Activated T-cell treated with anti-CD3 and anti-CD28 coated beads for 1 hour (primary cell): ENCODE measurements around the gene LHPP.

ENCODE experiments used
- DNase-seq: peaks from one replicate; pipeline ENCODE4 v3.0.0-alpha.2; 2020; ENCODE audit warnings: low read depth

Gene LHPP

DNA sequence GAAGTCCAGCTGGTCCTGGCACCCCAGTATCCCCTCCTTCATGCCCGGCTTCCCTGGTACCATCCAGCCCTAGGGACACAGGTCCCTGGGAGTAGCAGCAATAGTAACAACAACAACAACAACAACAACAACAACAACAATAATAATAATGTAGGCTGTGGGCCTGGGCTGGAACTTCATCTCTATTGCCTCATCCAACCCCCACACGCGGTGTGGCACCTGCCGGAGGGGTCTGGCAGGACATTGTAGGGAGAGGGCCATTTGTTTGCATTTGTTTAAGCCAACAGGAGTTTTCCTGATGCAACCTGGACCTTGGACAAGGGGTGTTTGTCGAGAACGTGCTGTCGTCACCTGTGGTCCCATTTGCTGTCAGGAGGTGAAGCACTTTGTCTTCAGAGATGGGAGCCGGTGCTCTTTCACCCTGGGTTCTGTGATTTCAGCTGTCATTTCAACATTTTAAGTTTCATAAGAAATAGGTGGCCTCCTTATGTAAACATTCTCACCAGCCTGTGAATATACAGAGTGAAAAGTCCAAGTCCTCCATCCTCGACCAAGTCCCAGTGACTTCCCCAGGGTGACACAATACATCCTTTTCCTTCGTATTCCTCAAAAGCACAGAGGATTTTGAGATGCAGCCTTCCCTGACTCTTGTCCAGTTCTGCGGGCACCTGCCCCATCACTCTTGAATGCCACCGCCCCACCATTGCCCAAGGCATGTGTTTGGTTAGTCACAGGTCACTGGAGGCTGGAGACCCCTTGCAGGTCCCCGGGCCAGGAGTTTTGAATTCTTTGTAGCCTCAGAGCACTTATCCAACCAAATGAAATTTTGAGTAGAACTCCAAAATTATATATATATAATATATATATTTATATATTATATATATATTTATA is 9.2 kb downstream of the LHPP start:
- DNase-seq, result no peak

DNA sequence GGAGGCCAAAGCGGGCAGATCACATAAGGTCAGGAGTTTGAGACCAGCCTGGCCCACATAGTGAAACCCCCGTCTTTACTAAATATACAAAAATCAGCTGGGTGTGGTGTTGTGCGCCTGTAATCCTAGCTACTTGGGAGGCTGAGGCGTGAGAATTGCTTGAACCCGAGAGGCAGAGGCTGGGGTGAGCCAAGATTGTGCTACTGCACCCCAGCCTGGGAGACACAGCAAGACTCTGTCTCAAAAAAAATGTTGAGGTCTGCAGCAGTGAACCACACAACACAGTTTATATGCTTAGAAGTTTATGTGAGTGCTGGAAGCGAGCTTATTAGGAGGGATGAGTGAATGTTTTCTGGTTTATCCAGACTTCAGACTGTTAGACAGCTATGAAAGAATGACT is 10.4 kb downstream of the LHPP start:
- DNase-seq, result no peak

DNA sequence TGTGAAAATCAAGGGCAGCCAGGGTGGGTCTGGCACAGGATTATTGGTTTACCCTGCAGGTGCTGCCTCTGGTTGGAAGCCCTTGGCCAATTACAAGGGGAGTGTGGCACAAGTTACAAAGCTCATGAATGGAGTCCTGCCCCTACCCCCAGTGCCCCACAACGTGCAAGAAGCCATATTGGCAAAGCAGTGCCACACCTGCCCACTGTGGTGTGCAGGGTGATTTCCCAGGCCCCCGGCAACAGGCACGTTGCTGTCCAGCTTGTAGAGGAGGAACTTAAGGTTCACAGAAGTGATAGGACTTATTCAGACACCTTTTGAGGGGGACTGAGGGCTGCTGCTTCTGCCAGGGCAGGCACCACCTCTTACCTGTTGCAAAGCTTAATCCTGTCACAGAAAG is 11.4 kb downstream of the LHPP start:
- no peak for DNase-seq

DNA sequence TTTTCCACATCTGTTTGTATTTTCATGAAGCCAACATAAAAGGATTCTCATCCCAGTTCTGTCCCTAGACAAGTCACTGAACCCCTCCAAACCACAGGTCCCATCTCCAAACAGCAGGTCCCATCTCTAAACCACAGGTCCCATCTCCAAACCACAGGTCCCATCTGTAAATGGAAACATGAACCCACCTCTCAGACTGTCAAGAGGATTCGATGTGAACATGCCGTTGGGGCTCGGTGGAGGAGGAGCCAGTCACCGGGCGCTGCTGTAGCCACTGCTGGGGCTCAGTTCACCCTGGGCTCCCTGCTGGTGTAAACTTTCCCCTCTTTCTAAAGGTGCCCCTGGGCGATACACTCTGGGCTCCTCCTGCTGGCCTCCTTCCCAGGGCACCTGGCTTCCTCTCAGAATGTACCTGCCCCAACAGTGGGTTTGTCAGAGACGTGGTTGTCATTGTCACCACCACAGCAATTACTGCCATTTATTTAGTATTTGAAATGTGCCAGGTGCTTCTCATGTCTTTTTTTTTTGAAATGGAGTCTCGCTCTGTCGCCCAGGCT is 13.0 kb downstream of the LHPP start:
- no peak for DNase-seq

DNA sequence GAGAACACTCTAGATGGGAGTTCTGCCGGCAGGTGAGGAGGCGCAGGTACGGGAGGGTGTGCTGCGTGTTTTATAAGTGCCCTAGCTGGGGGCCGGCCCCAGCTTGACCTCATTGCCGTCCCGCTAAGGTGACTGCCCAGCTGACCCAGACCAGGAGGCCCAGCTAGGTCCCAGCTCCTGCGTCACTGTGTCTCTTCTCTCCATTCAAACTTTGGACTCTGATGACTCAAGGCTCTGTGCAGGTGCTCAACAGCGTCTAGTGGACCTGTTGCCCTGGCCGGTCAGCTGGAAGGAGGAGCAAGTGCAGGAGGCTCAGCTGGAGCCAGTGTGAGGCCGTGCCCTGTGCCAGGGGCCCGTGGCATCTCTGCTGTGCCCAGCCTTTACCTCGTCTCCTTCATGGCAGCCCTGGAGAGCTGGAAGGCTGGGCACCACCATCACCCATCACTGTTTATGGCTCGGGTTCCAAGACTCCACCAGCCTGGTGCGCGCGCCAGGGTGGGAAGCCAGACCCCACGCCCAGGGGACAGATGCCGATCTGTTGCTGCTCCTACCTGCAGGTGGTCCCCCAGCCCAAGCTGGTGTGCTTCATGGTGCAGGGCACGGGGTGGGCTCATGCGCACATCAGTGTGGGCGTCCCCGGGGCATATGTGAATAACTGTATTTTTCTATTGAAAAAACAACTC is 14.6 kb downstream of the LHPP start:
- no peak for DNase-seq

DNA sequence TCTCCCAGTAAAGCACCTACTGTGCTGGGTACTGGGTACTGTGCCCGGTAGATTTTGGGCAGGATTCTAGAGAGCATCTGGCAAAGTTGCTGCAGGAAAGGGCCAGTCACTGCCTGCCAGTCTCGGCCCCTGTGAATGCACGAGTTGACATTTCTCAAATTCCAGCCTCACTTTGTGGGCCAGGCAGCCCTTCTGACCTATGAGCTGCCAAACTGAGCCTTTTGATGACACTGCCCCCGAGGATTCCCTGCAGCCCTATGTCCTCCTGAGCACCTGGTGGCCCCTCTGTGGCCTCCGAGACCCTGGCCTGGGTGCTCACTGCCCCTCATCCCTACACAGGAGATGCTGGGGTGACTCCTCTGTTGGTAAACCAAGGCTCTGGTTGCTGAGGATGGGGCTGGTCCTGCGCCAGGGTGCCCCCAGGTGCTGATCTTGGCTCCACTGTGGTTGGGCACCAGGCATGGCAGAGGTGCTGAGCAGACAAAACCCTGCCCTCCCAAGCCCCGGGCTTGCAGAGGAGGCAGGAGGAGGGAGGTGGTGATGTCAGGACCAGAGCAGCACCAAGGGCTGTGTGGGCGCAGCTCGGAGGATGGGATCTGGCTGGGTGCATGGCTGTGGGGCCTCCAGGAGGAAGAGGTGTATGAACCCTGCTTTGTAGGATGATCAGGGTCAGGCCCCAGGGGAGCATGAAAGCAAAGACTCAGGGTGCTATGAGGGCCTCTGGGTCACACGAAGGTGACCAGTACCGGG is 16.2 kb downstream of the LHPP start:
- no peak for DNase-seq

DNA sequence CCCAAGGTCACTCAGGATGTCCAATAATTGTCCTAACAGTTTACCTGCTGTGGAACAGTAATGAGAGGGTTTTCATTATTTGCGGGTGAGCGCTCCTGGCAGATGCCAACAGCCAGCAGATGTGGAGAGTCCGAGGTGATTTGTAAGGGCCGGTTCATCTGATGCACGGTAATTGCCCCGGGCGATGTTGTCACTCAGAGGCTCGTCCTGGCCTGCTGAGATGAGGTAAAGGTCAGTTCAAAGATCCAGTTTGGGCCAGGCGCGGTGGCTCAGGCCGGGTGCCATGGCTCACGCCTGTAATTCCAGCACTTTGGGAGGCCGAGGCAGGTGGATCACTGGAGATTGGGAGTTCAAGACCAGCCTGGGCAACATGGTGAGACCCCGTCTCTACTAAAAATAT is 16.9 kb downstream of the LHPP start:
- no peak for DNase-seq

DNA sequence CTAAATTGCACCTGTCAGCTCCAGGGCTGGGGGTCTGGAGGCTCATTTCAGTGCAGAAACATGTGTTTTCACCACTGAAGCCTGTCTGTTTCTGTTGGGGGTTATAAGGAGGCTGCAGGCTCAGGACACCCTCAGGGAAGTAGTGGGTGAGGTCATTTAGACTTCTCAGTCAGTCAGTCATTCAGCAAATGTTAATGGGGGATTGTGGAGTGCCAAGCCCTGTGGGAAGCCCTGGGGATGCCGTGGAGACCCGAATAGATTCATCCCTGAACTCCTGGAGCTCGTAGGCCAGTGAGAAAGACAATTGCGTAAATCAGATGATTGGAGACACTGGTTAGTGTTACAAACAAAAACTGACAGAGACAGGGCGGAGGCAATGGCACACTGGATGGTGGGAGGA is 19.2 kb downstream of the LHPP start:
- no peak for DNase-seq

DNA sequence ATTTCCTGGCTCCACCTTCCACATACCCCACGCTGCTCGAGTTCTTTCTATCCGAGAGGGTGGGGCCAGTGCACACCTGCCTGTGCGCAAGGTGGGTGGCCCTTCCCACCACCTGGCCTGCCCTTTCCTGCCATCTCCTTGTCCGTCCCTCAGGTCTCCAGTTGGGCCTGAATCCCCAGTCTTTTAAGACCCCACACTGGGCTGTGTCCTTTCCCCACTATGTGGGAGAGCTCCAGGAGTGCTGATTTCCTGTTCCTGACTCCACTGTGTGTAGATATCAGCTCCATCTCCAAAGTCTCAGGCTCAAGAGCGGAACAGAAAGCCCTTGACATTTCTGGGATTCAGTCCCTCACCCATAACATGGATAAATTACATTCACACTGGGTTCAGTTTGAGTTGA is 20.1 kb downstream of the LHPP start:
- no peak for DNase-seq

DNA sequence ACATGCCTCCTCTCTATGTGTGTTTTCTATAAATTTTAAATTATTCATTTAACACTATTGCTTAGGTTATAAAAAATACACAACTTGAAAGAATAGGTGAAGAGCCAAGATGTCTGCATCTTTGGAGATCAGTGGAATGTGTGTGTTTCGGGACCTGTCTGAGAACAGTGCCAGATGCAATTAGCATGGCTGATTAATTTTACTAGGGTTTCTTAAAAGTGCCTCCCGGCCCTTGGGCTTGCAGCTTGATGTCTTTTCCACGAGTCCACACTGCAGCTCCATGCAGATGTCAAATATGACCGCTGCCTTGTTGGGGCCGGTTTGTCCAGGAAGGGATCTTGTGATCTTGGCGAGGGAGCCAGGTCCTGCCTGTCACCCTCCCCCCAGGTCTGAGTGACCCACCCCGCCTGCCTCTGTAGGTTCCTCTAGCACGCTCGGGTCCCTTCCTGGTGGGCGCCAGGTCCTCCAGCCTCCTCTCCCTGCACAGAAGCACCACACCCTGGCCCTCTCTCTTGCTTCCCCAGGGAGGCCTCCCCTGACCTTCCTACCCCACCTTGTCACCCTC is 20.7 kb downstream of the LHPP start:
- no peak for DNase-seq

DNA sequence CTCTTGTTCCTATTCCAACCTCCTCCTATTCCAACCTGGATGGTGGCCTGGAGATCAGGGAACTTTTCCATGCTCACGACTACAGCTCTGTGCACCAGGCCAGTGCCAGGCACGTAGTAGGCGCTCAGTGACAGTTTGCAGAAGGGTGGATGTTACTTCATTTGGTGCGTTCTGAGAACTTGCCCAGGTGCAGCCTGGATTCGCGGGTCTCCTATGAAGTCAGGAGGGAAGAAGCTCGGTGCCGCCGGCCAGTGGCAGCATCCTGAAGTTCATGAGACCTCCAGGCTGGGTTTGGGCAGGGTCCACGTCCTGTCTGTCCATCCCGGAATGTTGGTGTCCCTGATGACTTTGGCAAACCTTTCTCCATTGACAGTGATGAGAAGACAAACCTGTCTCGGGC is 21.3 kb downstream of the LHPP start:
- no peak for DNase-seq

DNA sequence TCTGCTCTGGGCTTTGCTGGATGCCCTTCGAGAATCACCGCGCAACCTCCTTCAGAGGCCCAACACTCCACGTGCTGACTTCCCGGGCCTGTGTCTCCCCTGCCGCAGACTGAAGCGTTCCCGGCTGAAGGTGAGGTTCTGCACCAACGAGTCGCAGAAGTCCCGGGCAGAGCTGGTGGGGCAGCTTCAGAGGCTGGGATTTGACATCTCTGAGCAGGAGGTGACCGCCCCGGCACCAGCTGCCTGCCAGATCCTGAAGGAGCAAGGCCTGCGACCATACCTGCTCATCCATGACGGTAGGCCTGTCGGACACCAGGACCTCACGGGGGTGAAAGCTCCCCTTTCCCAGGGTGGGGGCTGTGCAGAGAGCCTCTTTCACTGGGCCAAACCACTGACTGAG is 22.4 kb downstream of the LHPP start:
- DNase-seq, result no peak

DNA sequence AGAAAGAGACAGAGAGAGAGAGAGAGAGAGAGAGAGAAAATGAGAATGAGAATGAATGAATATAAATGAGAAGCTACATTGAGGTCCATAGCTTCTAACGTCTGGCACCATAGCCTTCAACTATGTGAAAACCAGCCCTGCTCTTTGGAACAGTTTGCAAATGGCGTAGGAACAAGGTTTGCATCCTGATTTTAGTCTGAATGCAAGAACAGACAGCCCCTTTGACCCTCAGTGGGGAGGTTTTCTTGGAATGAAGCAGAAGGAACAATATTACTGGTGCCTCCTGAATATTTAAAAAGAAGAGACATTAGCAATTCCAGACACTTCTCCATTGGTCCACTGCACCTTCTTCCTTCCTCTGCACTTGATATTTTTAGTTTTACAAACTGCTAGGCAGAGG is 23.0 kb downstream of the LHPP start:
- DNase-seq, result no peak

DNA sequence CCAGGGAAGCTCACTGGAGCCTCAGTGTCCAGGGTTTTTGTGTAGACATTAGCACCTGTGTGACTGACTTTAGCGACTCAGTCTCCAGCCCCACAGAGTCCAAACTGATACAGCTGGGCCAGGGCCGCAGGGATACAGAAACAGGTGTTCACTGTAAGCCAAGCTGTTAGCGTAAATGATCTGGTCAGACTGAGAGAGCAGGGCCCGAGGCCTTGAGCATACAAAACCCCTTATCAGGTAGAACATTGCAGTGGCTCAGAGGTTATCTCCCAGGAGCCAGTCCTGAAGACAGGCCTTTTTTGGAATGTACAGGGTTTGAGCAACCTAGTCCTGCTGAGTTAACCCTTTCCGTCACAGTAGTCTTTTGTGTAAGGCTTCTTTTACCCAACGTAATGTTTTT is 25.0 kb downstream of the LHPP start:
- DNase-seq, result no peak

DNA sequence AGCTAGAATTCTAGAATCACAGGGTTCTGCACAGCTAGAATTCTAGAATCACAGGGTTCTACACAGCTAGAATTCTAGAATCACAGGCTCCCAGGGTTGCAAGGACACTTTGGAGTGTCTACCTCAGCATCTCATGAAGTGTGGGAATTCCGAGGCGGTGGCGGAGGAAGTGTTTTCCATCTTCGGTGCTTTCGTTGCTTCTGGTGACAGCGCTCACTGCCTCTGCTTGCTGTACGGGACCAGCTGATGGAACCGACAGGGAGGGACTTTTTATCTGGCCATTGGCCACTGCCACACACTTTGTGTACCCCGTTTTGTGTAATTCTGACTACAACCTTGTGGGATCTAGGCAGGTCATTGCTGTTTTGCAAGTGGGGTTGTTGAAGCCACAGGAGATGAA is 29.5 kb downstream of the LHPP start:
- DNase-seq, result no peak

DNA sequence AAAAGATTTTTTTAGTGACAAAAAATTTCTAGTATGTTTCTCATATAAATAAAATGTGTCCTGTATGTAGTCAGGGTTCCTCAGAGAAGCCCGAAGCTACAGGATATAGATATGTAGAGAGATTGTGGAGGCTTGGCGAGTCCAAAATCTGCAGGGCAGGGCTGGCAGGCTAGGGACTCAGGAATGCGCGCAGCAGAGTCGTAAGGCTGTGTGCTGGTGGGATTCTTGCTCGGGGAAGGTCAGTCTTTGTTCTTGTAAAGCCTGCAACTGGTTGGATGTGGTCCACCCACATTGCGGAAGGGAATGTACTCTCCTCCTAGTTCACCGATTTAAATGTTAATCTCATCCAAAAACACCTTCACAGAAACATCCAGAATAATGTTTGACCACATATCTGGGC is 30.6 kb downstream of the LHPP start:
- DNase-seq, result no peak

DNA sequence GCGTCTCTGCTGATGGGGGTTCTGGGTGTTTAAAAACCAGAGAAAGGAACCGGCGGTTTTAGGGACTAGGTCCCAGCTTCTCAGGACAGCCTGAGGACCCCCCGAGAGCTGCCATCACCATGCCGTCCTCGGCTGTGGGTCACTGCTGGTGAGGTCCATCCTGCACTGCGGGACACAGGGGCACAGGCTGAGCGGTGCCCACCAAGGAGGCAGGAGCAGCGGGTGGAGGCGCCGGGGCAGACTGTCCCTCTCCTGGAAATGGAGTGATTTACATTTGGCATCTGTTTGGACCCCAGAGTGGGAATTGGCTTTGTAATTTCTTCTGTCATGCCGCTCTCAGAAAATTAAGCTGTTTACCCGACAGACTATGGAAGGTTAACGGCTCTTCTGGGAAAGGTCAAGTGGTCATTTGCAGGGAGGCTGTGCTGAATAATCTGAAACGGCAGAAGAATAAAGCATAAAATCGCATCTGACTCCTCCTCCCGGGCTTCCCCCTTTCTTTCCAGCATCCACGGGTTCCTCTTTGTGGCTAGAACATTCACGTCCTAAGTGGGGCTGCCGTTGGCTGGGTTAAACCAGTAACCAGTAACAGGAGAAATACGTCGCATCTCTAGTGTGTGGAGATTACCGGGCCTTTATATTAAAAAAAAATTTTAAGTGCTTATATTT is 31.7 kb downstream of the LHPP start:
- no peak for DNase-seq

DNA sequence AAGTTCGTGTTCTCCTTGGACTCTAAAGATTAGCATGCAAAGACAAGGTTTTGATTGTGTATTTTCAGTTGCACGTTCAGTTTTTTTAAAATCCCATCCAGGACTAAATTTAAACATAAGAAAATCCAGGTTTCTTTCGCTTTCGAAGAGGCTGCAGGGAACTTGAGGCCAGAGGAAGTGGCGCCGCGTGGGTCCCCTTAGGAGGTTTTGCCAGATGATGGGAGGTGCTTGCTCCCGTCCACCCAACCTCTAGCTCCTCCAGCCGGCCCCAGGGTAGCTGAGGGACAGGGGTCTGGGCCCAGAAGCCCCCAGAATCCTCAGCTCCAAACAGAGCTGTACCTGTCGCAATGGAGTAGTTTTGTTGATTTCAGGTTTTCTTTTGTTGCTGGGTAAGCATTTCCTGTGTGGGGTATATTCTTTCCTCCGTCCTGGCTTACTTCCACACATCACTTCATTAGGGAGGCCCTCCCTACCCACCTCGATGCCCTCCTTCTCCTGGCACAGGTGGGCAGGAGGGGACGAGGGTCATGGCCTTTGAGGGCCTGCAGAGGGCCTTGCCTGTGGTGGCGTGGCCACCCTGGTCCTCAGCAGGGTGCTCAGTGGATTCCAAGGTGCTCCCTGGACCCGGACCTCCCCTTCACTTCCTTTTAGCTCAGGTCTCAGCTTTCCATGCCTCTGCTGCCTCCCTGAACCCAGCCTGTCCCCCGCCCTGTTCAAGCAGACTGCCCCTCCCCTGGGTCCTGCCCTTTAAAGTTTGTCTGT is 32.6 kb downstream of the LHPP start:
- no peak for DNase-seq

DNA sequence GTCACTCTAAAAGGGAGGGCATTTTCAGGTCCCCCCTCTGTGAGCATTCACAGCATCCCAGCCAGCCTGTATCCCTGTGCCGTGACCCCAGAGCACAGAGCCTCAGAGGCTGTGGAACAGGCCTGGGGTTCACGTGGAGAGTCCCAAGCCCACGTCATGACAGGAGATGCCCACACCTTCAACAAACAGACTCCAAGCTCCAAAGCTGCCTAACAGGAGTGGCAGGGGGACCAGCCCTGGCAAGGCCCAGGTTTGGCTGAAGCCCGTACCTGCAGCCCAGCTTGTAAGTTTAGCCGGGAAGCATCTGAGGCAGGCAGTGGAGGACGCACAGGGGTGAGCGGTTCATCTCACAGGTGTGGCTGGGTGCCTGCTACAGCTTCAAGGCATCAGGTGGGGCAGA is 33.5 kb downstream of the LHPP start:
- DNase-seq, result no peak

DNA sequence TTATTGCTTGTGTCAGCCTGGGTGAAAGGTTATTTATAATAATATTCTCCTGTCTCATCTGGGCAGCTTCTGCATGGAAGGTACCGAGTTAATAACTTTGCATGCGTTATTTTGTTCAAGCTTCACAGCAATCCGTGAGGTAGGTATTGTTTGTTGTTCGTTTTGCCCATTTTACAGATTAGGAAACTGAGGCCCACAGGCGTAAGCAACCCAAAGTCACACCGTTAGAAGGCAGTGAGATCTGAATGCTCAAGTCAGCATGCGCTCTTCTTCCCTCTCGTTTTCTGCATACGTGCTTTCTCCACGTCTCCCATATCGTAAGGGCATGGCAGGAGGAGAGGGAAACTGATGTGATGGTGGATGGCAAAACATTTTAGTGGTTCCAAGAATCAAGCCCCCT is 34.1 kb downstream of the LHPP start:
- no peak for DNase-seq

DNA sequence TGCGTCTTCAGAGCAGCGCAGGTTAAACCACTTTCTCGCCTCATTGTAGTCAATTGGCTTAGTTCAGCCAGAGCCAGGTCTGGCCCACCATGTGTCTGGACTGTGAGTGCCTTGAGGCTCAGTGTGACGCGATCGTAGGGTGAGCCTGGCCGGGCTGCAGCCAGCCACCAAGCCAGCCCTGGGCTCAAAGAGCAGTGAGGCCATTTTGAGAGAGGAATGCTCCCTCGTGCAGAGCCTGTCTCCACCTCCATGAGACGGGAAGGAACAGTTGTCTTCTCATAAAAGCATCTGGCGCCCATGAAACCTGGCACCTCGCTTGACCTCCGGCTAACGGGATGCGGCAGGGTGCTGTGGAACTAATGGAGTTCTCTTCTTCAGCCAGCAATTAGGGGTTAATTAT is 34.5 kb downstream of the LHPP start:
- no peak for DNase-seq
